HK-2 (cell line): ENCODE data around the gene NUDCD2.
"Not testable (repeated sequence)": the region's sequence is repeated elsewhere in the genome, so short reads cannot be mapped to it uniquely, and the experiment has no call there.

Source experiments
- DNase-seq: peaks from one replicate; pipeline ENCODE4 v3.0.0-alpha.2; 2018; ENCODE audit not compliant: unreplicated experiment

The NUDCD2 gene

DNA sequence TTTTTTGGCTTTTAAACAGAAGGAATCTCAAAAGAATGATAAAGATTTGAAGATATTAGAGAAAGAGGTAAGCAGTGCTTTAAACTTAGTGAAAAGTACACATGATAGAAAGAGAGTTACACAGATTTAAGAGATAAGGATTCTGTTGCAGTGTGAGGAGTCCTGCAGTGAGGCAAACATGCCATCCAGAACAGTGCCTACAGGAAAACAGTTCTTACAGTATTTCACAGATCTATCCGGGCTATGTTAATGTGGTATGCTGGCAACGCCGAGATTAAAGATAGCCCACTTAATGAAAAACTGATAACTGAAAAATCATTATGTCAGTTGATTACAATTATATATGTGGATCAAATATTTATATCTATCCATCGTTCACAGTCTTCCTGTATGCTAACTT lies 7.8 kb upstream of the NUDCD2 start:
- DNase-seq: no peak

DNA sequence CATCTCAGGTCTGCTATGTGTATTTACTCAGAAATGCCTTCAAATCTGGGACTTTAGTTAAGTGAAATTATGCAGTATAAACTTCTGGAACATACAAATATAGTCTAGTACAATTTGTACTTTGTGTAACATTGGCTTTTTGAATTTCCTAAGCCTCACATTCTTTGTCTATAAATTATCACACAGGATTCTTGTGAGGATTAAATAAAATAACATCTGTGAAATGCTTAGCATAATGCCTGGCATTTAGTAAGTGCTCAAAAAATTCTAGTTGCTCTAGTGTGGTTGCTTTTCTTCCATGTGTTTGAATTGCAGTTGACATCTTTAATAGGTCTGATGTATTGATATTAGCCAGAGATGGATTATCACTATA lies 3.1 kb upstream of the NUDCD2 start:
- no peak for DNase-seq

DNA sequence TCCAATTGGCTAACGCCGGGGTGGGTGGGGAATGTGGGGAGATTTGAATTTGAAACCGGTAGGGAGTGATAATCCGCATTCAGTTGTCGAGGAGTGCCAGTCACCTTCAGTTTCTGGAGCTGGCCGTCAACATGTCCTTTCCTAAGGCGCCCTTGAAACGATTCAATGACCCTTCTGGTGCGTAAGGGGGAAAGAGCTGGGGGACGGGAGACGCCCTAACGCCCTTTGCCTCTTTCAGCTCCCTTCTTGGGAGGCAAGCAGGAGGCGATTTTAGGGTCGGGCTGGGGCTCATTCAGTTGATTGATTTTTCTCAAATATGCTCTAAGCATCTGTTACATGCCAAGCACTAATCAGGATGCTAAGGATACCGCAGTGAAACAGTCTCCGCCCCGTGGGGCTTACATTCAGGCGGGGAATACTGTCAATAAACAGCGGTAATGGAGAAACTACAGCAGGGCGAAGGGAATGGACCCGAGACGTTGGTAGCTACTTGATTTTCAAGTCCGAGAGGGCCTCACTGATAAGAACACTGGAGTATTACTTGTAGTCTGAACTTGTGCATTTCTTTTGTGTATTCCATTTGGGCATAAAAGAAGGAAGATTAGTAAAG lies 765 bp upstream of the NUDCD2 start, which contains the start of gene HMMR:
Gene HMMR (plus strand): TSS at position 71 of the 610 bp plus-strand sequence. CDS start 61 bp downstream, at position 132.
- no peak for DNase-seq

DNA sequence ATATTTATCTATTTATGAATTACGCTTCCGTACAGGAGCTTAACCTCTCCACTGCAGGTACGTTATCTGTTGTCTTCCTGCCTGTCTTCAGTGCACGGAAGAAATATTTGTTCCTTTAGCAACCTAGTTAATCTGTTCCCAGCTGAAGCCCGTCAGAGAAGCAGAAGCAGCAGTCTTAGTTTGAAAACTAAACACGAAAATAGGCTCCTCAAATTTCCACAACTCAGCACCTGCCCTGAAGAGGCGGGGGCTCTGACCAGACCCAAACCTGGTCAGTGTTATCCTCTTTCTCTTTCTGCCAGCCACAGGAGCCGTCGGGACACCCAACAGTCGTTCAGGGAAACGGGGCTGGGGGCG lies 462 bp downstream of the NUDCD2 start:
- DNase-seq: no peak

DNA sequence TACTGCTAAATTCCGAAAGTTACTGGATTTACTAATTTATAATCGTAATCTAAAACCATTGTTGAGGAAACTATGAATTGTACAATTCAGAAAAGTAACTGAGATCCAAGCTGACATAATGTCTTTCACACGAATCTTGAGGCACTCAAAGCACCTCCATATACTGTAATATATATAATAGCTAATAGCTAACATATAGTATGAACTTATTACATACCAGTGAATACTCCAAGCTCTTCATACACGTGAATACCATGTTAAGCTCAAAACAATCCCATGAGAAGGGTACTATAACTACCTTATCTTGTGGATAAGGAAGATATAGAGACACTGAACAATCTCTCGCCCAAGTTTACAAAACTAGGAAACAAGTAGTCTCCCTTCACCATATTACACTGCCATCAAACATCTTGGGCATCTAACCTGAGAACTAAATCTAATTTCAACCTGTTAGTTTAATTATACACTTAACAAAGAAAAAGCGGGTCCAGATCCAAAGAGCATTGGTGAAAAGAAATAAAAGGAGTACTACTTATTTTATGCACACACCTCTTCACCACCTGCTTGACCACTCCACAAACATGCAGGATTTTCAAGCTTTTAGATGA lies 1.0 kb downstream of the NUDCD2 start:
- no peak for DNase-seq

DNA sequence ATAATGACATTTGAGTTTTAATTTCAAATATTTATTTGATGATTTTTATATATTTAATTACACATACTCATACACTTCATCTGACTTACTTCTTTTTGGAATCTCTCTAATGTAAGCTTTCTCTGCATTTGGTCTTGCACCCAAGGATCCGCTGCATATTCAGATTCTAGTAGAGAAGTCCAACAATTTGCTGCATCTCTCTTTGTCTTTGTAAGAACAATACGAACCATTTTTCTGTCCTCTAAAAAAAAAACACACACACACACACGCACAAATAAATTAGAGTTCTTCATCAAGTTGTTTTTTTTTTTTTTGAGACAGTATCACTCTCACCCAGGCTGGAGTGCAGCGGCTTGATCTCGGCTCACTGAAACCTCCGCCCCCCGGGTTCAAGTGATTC lies 3.1 kb downstream of the NUDCD2 start:
- no peak for DNase-seq

DNA sequence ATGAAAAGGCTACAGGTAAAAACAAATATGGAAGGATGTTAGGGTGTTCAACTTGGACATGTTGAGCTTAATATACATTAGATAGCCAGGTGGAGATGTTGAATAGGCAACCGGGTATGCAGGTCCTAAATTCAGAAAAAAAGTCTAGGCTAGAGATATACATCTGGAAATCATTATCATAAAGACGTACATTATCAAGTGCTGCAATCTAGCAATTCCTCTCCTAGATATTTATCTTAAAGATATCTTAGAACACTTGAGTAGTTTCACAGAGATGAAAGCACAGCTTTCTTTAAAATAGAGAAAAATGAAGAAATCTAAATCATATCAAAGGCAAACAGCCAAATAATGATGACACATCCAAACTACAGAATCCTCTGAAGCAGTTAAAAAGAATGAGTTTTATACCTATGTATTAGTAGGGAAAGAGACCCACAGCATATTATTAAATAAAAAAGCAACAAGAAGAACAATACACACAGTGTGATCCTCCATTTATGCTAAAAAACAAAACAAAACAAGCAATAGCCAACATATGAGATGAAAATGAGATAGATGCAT lies 3.8 kb downstream of the NUDCD2 start:
- DNase-seq: no peak

DNA sequence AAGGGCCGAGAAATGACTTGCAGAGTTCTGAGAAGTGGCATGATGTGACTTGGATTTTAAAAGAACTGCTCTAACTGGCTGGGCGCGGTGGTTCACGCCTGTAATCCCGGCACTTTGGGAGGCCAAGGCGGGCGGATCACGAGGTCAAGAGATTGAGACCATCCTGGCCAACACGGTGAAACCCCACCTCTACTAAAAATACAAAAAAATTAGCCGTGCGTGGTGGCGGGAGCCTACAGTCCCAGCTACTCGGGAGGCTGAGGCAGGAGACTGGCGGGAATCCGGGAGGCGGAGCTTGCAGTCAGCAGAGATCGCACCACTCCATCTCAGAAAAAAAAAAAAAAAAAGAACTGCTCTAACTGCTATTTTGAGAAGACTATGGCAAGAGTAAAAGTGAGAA lies 4.5 kb downstream of the NUDCD2 start:
- not testable (repeated sequence) for DNase-seq

DNA sequence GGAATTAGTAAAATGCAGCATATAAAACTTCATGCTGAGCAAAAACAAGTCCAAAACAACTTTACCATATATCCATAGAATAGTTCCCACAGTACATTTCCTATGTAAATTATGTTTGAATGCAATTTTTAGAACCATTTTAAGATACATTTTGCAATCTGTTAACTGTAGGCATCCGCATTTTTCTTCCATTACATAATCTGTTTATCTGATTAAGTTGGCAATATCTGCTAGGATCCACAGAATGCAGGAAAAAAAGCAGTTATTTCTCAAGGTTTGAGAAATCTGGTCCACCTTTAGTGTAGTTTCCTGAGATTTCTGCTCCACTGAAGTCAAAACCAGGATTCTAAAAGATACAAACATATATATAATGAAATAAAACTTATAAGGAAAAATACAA lies 6.2 kb downstream of the NUDCD2 start:
- DNase-seq: no peak

DNA sequence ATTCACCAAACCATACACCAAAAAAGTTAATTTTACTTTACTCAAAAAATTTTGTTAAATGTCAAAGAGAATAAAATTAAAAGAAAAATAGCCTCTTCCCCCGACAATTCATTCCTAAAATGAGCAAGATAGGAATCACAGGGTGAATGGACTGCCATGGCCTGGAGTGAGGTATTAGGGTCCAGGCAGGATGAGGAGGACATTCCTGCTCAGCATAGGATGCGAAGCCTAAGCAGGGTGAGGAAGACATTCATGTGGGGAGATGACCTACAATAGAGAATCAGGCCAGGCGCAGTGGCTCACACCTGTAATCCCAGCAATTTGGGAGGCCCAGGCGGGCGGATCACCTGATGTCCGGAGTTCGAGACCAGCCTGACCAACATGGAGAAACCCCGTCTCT lies 8.4 kb downstream of the NUDCD2 start:
- DNase-seq: no peak

DNA sequence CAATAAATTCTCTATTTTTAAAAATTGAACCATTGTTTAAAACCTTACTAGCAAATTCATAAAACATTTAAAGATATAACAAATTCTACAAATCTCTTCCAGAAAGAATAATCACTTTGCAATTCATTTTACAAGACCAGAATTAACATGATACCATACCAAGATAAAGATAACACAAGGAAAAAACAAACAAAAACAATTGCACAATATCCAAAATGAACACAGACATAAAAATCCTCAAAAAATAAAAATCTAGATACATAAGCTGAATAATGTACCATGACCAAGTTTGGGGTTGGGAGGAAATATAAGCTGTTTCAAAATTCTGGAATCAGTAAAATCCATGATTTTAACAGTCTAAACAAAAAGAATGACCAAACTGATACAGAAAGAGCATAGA lies 11.4 kb downstream of the NUDCD2 start:
- DNase-seq: no peak

DNA sequence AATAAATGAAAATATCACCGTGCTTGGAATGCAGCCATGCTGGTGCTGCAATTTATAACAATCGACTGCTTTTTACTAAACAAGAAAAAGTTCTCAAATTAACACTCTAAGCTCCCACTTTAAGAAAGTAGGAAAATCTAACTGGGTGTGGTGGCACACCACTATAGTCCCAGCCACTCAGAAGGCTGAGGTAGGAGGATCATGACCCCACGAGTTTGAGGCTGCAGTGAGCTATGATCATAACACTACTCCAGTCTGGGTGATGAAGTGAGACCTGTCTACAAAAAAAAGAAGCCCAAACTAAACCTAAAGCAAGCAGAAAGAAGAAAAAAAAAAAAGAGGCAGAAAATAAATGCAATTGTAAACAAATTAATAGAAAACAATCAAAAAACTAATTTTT lies 12.0 kb downstream of the NUDCD2 start:
- DNase-seq: no peak

DNA sequence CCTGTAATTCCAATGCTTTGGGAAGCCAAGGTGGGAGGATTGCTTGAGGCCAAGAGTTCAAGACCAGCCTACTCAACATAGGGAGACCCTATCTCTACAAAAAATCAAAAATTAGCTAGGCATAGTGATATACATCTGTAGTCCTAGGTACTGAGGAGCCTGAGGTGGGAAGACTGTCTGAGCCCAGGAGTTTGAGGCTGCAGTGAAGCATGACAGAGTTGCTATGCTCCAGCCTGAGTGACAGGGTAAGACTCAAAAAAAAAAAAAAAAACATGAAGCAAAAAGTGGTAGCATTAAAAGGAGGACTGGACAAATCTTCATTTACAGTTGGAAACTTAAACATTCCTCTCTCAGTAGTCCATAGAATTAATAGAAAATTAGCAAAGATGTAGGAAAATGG lies 12.7 kb downstream of the NUDCD2 start:
- DNase-seq: no peak

DNA sequence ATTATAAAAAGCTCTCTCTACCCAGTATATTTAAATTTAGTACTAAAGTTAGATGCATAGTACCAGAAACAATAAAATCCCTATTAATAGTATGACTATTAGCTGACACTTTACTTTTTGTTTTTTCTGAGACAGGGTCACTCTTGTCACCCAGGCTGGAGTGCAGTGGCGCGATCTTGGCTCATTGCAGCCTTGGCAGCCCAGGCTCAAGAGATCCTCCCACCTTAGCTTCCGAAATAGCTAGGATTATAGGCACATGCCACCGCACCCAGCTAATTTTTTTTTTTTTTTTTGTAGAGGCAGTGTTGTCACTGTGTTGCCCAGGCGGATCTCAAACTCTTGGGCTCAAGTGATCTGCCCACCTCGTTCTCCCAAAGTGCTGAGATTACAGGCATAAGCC lies 14.6 kb downstream of the NUDCD2 start:
- no peak for DNase-seq

DNA sequence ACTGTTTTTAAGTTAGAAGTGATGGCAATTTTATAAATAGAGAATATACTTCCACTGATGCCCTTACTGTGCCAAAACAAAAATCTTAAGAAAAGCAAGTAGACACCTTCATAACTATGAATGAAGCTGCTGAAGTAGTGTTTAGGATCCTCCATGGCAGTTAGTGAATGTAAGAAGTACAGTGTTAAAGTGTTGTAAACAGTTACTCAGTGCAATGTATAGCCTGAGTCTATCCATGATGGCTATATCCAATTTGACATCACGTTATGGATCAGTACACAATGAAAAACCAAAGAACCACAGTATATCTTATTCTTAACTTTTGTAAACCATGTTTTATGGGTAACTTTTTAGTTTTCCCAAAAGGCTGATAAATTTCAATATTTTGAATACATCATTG lies 15.4 kb downstream of the NUDCD2 start:
- DNase-seq: no peak

DNA sequence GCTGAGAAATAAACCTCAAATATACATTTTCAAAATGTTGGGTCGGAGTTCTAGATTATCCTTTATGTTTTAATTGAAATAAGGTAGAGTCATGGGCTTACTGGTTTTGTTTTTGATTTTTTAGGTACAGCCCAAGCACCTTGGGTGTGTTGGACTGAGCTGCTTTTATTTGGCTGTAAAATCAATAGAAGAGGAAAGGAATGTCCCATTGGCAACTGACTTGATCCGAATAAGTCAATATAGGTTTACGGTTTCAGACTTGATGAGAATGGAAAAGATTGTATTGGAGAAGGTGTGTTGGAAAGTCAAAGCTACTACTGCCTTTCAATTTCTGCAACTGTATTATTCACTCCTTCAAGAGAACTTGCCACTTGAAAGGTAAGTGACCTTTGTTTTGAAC lies 18.9 kb downstream of the NUDCD2 start:
- DNase-seq: no peak

DNA sequence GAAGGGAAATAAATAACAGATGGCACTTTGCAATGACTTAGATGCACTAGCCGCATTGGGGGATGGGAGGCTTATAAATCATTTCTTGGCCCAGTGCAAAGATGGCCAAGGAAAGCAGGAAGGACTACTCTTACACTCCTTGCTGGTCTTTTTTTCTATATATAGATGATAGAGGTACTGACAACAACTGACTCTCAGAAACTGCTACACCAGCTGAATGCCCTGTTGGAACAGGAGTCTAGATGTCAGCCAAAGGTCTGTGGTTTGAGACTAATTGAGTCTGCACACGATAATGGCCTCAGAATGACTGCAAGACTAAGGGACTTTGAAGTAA lies 20.8 kb downstream of the NUDCD2 start:
- DNase-seq: no peak

DNA sequence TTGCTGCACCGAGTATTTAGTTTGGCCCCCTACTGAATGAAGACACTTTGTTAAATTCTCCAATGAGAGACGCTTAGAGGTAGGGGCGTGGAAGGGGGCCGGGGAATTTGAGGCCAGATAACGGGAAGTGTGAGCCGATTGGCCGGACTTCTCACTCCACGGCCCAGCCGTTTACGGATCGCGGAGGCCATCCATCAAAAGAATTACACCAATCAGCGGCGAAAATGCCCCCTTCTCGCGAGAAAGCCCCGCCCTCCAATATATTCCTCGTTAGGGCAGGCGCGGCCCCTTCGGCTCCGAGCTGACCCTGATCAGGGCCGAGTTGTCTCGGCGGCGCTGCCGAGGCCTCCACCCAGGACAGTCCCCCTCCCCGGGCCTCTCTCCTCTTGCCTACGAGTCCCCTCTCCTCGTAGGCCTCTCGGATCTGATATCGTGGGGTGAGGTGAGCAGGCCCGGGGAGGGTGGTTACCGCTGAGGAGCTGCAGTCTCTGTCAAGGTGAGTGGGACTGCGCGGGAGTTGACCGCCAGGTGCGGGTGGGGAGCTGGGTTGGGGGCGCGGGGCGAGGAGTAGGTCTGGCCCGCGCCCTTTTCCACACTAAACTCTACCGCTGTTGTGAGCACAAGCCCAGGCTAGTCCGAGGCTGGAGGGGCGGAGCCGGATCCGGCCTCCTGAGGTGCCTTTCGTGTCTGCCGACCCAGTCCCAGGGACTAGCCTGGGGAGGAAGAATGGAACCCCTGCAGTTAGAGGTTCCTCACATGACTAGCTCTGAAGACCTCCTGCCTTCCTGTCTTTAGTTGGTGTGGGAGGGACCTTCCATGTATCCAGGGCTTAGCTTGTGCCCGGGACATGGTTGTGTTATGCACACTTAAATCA lies 22.4 kb downstream of the NUDCD2 start, which contains the start of gene CCNG1:
Gene CCNG1 (plus strand): TSS at position 287 of the 874 bp plus-strand sequence. CDS start 1,662 bp downstream, outside the sequence.
- peak; percentile 90 for DNase-seq

DNA sequence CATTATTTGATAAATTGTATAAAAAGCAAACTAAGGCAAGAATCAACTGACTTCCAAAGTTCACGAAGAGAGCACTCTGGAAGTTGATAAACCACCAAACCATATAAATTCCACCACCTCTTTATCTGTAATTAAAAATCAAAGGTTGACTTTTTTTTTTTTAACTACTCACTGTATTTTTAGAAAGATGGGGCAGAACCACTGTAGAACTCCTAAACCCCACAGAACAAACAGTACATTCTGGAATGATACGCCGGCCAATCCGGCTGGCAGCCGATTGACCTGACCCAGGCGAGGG lies 22.9 kb downstream of the NUDCD2 start:
- DNase-seq: no peak

DNA sequence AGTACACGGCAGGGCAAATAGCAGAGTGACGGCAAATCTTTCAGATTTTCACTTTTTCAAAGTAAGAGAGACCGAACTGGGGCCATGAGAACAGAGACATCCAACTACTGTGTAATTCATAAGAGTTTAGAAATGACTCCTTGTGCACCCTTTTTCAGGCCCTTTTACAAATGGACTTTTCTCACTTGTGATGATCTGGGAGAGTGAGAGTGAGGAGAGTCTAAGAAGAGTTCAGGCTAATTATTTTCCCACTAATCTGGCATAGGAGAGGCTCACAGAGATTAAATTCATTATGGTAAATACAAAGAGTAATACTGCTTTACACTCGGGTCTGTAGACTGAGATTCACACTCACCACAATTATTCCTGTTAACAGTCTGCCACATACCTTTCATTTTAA lies 23.4 kb downstream of the NUDCD2 start:
- DNase-seq: no peak

DNA sequence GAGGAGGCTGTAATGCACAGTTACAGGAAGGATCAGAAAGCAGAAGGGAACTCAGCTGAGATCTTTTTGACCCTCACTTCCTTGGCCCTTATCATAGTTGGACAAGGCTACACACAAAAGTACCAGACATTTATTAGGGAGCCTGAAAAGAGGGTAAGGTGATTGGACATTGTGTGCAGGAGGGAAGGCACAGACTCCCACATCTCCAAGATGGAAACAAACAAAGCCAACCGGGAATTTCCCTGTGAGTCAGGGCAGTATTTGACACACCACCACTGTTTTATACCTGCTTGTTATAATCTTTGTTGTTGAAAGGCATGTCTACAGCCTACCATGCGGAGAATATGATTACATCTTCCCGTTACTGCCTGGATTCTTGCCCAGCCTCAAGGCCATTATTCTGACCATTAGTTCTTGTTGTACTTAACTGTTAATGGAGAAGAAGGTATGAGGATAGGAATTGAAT lies 25.5 kb downstream of the NUDCD2 start:
- peak; percentile 10 for DNase-seq

DNA sequence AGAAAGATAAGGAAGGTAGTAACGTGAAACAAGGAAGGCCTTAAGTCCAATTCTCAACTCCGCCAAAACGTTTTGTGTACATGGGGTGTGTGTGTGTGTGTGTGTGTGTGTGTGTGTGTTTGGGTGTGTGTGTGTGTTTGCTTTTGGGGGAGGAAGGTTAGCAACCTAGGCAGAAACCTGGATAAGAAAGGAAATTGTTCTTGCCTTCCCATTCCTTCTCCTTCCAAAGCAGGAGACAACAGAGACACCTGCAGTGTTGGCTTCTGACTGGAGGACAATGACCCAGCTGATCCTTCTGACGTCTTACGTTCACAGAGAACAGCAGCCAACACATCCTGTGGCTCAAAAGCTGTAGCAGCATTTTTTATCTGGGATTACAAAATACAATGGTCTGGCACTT lies 26.6 kb downstream of the NUDCD2 start:
- DNase-seq: no peak

DNA sequence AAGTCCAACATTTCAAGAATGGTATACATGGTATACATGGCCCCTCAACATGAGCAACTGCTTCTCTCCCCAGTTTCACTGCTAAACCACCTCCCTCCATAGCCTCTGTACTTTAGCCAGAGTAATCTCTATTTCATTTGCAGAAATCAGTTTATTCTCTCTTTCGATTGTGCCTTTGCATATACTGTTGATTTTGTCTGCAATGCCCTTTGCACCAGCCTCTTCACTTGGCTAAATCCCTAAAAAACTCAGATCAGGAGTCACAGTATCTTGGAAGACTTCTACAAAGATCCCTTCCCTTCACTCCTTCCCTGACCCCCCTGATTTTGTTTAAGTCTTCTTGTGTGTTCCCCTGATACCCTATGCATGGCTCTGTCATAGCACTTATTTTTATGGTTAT lies 27.4 kb downstream of the NUDCD2 start:
- no peak for DNase-seq
